ENCODE results near the gene KCNIP4. TPM values are rescaled to one million over a fixed set of nuclear protein-coding genes. Genes with fewer than 3 reads are reported as not detected.

The KCNIP4 gene
- total and polyA plus RNA-seq, 2 of the 8 experiments (the other 6 are each of a cell fraction or from before 2014, with no cell fraction given), result 0.06 TPM; not detected in 1

- H2BK5ac ChIP-seq (ENCODE audit: low read depth, low read length), result no peak overlapping the region
- no peaks in the 10 kb centered on the region for H3K79me2 ChIP-seq (ENCODE audit: control insufficient read depth in 1 of 2, insufficient read depth in 2 of 2, low read length in 2 of 2)
- ChIA-PET CTCF (ENCODE audit: partially characterized antibody) (no interaction called here), POLR2A (ENCODE audit: partially characterized antibody) (no interaction called here)
- H3K56ac ChIP-seq (replicated peaks; ENCODE audit: insufficient read length, low read depth, low read length), result no peak overlapping the region
- H3K4me2 ChIP-seq (ENCODE audit: insufficient read depth in 1 of 2, low read depth in 2 of 2, low read length in 2 of 2), result no peak overlapping the region
- H2BK12ac ChIP-seq (ENCODE audit: low read depth, low read length), result no peak overlapping the region
- H3K27me3 ChIP-seq (replicated peaks in 1 of 4; ENCODE audit: control insufficient read depth in 3 of 4, extremely low read depth in 1 of 4, insufficient read depth in 3 of 4, low read length in 3 of 4), result no peaks in the 10 kb centered on the region
- TF ChIP-seq TAF1 (IDR thresholded peaks at IDR 0.05; ENCODE audit: low read depth, low read length) (no peak), TBP (IDR thresholded peaks at IDR 0.05; ENCODE audit: low read depth, low read length) (no peak), MAX (IDR thresholded peaks at IDR 0.05) (peak; percentile 15; the same call in 1 of the 2 replicates), SP4 (IDR thresholded peaks at IDR 0.05; ENCODE audit: low read length) (no peak), SUZ12 (IDR thresholded peaks at IDR 0.05; ENCODE audit: low read length) (no peak), RBBP5 (IDR thresholded peaks at IDR 0.05; ENCODE audit: borderline replicate concordance, low read depth, low read length) (no peak)
- H3K4me3 ChIP-seq (ENCODE audit: extremely low read depth in 1 of 4, insufficient read depth in 2 of 4, low read depth in 3 of 4, low read length in 4 of 4), result no peak overlapping the region
- no peak overlapping the region for H3K9ac ChIP-seq (replicated peaks in 1 of 4; ENCODE audit: extremely low read depth in 1 of 4, low read depth in 3 of 4, low read length in 3 of 4)
- no peak overlapping the region for H3K18ac ChIP-seq (ENCODE audit: extremely low read depth, low read length)
- H4K91ac ChIP-seq (replicated peaks; ENCODE audit: insufficient read length, low read length), result no peak overlapping the region
- no peak overlapping the region for H2BK120ac ChIP-seq (replicated peaks; ENCODE audit: low read depth, low read length)
- H4K20me1 ChIP-seq (replicated peaks in 1 of 2; ENCODE audit: control insufficient read depth in 1 of 2, insufficient read depth in 2 of 2, low read length in 2 of 2), result no peaks in the 10 kb centered on the region
- no peak overlapping the region for H2AFZ ChIP-seq (ENCODE audit: low read length)
- H3K23me2 ChIP-seq (ENCODE audit: low read depth, low read length), result no peaks in the 10 kb centered on the region
- H3K14ac ChIP-seq (ENCODE audit: insufficient read length), result no peak overlapping the region
- H4K8ac ChIP-seq (ENCODE audit: extremely low read depth, insufficient read depth, low read length), result no peak overlapping the region
- no peak overlapping the region for H3K4ac ChIP-seq (replicated peaks; ENCODE audit: insufficient read length, low read depth, low read length)
- H3K4me1 ChIP-seq (replicated peaks in 1 of 4; ENCODE audit: control insufficient read depth in 3 of 4, insufficient read depth in 4 of 4, low read length in 3 of 4), result no peaks in the 10 kb centered on the region
- H3K79me1 ChIP-seq (ENCODE audit: low read depth, low read length), result no peaks in the 10 kb centered on the region
- H3K27ac ChIP-seq (ENCODE audit: low read depth, low read length), result no peak overlapping the region
- no peak overlapping the region for H2BK20ac ChIP-seq (ENCODE audit: low read length)
- no peak for FAIRE-seq
- no peaks in the 10 kb centered on the region for H3K9me3 ChIP-seq (ENCODE audit: insufficient read depth in 2 of 2, low read depth in 1 of 2, low read length in 1 of 2)
- no peak overlapping the region for H2BK15ac ChIP-seq (ENCODE audit: low read length)
- no peak overlapping the region for H3K23ac ChIP-seq (ENCODE audit: insufficient read length)
- no peak for DNase-seq (ENCODE audit: low read depth in 1 of 2, low spot score in 2 of 2)
- WGBS, 2 experiments (ENCODE audit: extremely low coverage in 1 of 2, insufficient coverage in 1 of 2, insufficient read length in 1 of 2, insufficient replicate concordance in 2 of 2, low coverage in 1 of 2, low lambda C conversion rate in 2 of 2, missing lambda C conversion rate in 1 of 2), result 95% methylated on average over 4 of the region's 4 CpGs; no CpG with 5 or more reads in 1 of the 2 experiments
- H3K36me3 ChIP-seq (ENCODE audit: control insufficient read depth in 2 of 4, insufficient read depth in 4 of 4, low read length in 3 of 4), result no peaks in the 10 kb centered on the region
- H4K5ac ChIP-seq (ENCODE audit: insufficient read length, low read depth, low read length), result no peak overlapping the region
- no peak overlapping the region for H2AK5ac ChIP-seq (ENCODE audit: low read depth, low read length)
These were observed 538.2 kb downstream of the KCNIP4 start for GRCh38 chr4:21410372-21410771.

Data from H1 (cell line).